Measurements from ENCODE around the gene PLPPR1. TPM values are rescaled to one million over a fixed set of nuclear protein-coding genes. Genes with fewer than 3 reads are reported as not detected.
A peak's percentile ranks its signal among the peaks of the same experiment; 100 is the strongest.

PLPPR1 gene
- total and polyA plus RNA-seq, 2 experiments from 2014 or later: 1.3 to 3.7 TPM

DNA sequence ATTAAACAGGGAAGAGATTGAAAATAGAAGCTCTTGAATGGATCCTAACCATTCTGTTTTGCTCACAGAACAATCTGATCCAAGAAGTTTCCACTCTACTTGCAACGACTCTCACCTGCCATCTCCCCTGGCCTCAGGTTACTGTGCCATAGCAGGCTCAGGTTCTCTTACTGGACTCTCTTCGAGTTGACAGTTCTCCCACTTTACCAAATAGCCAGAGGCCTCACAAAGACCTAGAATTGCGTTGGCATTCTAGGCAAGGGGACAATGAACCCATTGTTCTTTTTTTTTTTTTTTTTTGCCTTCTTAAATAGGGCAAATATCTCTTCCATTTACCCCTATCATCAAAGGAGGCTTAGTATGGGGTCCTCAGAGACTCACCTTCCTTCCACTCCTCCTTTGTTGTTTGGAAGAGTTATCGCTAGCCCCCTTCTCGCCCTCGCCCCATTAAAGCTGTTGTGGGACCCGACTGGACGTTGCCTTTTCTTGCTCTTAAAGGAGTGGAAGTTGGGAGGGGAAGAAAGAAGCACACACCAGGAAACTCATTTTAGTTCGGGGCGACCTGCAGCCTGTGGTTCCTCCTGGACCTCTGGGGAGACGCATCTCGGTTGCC, 688 bp upstream of the PLPPR1 start (continued):
- TF ChIP-seq ZNF114 (CRISPR knock-in tag; IDR thresholded peaks at IDR 0.05): no peak
- TF ChIP-seq, protein P1, sequence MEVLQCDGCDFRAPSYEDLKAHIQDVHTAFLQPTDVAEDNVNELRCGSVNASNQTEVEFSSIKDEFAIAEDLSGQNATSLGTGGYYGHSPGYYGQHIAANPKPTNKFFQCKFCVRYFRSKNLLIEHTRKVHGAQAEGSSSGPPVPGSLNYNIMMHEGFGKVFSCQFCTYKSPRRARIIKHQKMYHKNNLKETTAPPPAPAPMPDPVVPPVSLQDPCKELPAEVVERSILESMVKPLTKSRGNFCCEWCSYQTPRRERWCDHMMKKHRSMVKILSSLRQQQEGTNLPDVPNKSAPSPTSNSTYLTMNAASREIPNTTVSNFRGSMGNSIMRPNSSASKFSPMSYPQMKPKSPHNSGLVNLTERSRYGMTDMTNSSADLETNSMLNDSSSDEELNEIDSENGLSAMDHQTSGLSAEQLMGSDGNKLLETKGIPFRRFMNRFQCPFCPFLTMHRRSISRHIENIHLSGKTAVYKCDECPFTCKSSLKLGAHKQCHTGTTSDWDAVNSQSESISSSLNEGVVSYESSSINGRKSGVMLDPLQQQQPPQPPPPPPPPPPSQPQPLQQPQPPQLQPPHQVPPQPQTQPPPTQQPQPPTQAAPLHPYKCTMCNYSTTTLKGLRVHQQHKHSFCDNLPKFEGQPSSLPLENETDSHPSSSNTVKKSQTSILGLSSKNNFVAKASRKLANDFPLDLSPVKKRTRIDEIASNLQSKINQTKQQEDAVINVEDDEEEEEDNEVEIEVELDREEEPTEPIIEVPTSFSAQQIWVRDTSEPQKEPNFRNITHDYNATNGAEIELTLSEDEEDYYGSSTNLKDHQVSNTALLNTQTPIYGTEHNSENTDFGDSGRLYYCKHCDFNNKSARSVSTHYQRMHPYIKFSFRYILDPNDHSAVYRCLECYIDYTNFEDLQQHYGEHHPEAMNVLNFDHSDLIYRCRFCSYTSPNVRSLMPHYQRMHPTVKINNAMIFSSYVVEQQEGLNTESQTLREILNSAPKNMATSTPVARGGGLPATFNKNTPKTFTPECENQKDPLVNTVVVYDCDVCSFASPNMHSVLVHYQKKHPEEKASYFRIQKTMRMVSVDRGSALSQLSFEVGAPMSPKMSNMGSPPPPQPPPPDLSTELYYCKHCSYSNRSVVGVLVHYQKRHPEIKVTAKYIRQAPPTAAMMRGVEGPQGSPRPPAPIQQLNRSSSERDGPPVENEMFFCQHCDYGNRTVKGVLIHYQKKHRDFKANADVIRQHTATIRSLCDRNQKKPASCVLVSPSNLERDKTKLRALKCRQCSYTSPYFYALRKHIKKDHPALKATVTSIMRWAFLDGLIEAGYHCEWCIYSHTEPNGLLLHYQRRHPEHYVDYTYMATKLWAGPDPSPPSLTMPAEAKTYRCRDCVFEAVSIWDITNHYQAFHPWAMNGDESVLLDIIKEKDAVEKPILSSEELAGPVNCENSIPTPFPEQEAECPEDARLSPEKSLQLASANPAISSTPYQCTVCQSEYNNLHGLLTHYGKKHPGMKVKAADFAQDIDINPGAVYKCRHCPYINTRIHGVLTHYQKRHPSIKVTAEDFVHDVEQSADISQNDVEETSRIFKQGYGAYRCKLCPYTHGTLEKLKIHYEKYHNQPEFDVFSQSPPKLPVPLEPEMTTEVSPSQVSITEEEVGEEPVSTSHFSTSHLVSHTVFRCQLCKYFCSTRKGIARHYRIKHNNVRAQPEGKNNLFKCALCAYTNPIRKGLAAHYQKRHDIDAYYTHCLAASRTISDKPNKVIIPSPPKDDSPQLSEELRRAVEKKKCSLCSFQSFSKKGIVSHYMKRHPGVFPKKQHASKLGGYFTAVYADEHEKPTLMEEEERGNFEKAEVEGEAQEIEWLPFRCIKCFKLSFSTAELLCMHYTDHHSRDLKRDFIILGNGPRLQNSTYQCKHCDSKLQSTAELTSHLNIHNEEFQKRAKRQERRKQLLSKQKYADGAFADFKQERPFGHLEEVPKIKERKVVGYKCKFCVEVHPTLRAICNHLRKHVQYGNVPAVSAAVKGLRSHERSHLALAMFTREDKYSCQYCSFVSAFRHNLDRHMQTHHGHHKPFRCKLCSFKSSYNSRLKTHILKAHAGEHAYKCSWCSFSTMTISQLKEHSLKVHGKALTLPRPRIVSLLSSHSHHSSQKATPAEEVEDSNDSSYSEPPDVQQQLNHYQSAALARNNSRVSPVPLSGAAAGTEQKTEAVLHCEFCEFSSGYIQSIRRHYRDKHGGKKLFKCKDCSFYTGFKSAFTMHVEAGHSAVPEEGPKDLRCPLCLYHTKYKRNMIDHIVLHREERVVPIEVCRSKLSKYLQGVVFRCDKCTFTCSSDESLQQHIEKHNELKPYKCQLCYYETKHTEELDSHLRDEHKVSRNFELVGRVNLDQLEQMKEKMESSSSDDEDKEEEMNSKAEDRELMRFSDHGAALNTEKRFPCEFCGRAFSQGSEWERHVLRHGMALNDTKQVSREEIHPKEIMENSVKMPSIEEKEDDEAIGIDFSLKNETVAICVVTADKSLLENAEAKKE (CRISPR knock-in tag; IDR thresholded peaks at IDR 0.05): no peak
- TF ChIP-seq STAT1 (IDR thresholded peaks at IDR 0.05; ENCODE audit: unreplicated experiment): no peak
- no peak for TF ChIP-seq ZNF331 (CRISPR knock-in tag; IDR thresholded peaks at IDR 0.05; ENCODE audit: low read depth)
- TF ChIP-seq CREB1 (CRISPR knock-in tag; IDR thresholded peaks at IDR 0.05; ENCODE audit: low read depth): no peak
- TF ChIP-seq JUNB (IDR thresholded peaks at IDR 0.05; ENCODE audit: unreplicated experiment): no peak

DNA sequence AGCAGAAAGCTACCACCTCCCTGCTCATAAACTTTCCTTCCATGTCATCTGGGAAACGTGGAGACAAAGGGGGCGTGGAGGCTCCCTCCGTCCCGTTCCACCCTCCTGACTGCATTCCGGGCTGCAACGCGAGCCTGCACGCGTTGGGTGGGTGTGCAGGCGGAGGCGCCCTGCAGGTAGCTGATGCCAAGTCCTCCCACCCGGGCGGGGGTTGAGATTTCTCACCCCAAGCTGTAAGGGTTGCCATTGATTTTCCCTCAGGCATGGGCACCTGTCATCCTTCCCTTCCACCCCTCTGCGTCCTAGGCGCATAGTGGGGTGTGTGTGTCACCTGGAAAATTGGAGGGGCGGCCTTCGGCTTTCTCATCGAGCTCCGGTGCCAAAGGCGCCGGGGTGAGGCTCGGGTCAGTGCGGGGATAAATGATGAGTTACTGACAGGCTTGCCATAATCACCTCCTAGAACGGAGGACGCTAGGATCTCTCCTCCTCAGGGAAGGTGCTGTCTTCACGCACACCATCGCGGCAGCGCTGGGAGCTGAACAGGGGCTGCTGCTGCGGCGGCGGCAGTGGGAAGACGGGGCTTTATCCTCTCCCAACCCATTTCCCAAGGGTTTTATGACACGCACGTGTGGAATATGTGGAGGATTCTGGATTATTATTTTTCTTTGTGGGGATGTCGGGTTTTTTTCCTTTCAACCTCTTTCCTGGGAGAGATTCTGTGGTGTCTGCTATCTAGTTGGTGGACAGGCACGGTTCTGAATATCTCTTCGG, 973 bp downstream of the PLPPR1 start:
- Mint-ChIP-seq H3K4me1 (peaks cover 23% of the 10 kb centered on the region), H3K4me3 (peak overlapping the region; percentile 84), H3K36me3 (ENCODE audit: low read depth) (no peaks in the 10 kb centered on the region), H3K9me3 (no peaks in the 10 kb centered on the region; the same call in 2 of the 3 replicates), H3K27me3 (ENCODE audit: insufficient read depth, low read depth, poor library complexity) (peaks cover 36% of the 10 kb centered on the region), H3K27ac (no peak overlapping the region)
- Histone ChIP-seq H3K4me2 (peak overlapping the region; percentile 97), H3K79me2 (replicated peaks; ENCODE audit: insufficient read depth) (no peaks in the 10 kb centered on the region), H3K27ac (ENCODE audit: low read depth) (no peak overlapping the region), H3K4me3 (peak overlapping the region; percentile 90), H3K27me3 (ENCODE audit: insufficient read depth) (peaks cover 70% of the 10 kb centered on the region), H4K20me1 (replicated peaks; ENCODE audit: insufficient read depth) (no peaks in the 10 kb centered on the region; the same call in 1 of the 2 replicates), H3F3A (replicated peaks; ENCODE audit: low read depth) (no peaks in the 10 kb centered on the region), H2AFZ (peak overlapping the region; percentile 95), H3K9me2 (ENCODE audit: insufficient read depth) (no peaks in the 10 kb centered on the region), H3K36me3 (ENCODE audit: insufficient read depth) (no peaks in the 10 kb centered on the region), H3K4me1 (ENCODE audit: insufficient read depth) (peaks cover 25% of the 10 kb centered on the region)
- ATAC-seq (peak; percentile 23), DNase-seq (ENCODE audit: low spot score) (peak; percentile 34)
- TF ChIP-seq EZH2 (IDR thresholded peaks at IDR 0.05; ENCODE audit: low read depth, unreplicated experiment) (peak; percentile 72), JUNB (IDR thresholded peaks at IDR 0.05; ENCODE audit: unreplicated experiment) (no peak), NANOG (IDR thresholded peaks at IDR 0.05; ENCODE audit: borderline replicate concordance) (no peak), ZNF331 (CRISPR knock-in tag; IDR thresholded peaks at IDR 0.05; ENCODE audit: low read depth) (no peak), EZH2phosphoT487 (IDR thresholded peaks at IDR 0.05; ENCODE audit: unreplicated experiment) (no peak)
- TF ChIP-seq, protein P2, sequence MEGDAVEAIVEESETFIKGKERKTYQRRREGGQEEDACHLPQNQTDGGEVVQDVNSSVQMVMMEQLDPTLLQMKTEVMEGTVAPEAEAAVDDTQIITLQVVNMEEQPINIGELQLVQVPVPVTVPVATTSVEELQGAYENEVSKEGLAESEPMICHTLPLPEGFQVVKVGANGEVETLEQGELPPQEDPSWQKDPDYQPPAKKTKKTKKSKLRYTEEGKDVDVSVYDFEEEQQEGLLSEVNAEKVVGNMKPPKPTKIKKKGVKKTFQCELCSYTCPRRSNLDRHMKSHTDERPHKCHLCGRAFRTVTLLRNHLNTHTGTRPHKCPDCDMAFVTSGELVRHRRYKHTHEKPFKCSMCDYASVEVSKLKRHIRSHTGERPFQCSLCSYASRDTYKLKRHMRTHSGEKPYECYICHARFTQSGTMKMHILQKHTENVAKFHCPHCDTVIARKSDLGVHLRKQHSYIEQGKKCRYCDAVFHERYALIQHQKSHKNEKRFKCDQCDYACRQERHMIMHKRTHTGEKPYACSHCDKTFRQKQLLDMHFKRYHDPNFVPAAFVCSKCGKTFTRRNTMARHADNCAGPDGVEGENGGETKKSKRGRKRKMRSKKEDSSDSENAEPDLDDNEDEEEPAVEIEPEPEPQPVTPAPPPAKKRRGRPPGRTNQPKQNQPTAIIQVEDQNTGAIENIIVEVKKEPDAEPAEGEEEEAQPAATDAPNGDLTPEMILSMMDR (conservative IDR thresholded peaks at IDR 0.05; ENCODE audit: low read depth in 2 of 2): no peak

Measured in GM23338 (cell line).